Stimulated activated CD8-positive, alpha-beta memory T cell treated with anti-CD3 and anti-CD28 coated beads, Interleukin-12 subunit alpha, Interleukin-12 subunit beta, amount 100 ng/mL, for 24 hours (primary cell): ENCODE data around the gene PLEKHG3.

ENCODE experiments used
- DNase-seq: peaks from one replicate; pipeline ENCODE4 v3.0.0-alpha.2; 2020; ENCODE audit errors: extremely low read depth

Gene PLEKHG3

DNA sequence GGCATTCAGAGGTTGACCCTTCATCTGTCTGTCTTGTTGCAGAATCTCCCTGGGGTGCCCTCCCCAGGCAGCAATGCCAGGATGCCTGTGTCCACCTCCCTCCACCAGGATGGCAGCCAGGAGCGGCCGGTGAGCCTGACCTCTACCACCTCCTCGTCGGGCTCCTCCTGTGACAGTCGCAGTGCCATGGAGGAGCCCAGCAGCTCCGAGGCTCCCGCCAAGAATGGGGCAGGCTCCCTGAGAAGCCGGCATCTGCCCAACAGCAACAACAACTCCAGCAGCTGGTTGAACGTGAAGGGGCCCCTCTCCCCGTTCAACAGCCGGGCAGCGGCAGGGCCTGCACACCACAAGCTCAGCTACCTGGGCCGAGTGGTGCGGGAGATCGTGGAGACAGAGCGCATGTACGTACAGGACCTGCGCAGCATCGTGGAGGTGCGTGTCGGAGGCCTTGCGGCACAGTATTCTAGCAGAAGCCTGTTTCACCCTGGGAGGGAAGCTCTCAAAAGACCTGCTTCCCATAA is 23.4 kb downstream of the PLEKHG3 start:
- no peak for DNase-seq

GRCh38 chr14:64728106-64728505 is 23.9 kb downstream of the PLEKHG3 start:
- no peak for DNase-seq

GRCh38 chr14:64728856-64729255 is 24.6 kb downstream of the PLEKHG3 start:
- DNase-seq, result no peak

DNA sequence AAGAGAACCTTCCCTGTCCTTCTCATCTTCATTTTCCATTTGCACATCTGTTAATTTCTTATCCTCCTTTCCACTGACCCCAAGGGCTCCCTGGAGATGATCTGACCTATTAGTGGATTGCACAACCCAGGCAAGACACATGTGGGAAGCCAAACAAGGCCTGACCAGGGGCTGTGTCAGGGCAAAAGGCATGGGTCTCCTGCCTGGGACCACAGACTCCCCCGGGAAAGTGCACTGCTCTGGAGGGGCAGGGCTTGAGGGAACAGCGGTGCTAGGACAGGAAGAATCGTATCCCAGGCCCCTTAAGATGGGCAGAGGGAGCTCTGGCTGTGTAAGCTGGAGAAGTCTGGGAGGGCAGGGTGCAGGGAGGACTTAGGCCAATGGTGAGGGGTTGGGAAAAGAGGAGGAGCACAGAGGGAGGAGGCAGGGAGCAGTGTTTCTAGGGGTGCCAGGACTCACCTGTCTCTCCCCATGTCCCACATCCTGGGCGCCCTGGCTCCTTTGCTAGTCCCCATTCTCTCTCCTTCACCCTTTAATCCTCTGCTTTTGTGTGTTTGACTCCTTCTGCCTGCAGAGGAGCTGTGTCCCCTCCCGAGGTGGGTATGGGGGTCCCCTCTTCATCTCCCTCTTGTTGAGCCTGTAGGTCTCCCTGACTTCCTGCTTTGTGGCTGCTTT is 25.3 kb downstream of the PLEKHG3 start:
- DNase-seq, result no peak

DNA sequence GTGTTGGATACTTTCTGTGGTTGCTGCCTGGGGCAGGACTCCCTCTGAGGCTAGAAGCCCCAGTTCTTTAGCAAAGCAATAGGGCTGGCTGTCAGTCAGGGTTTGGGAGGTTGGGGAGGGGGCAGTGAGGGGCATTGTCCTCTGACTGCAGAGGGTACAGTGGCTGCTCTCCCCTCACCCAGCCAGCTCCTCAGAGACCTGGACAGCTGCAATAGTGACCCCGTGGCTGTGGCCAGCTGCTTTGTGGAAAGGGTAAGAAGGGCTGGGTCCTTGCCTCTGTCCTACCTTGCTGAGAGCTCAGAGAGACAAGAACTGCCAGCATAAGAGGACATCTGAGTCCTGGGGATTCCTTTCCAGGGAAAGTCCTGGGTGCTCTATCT is 25.8 kb downstream of the PLEKHG3 start:
- no peak for DNase-seq

DNA sequence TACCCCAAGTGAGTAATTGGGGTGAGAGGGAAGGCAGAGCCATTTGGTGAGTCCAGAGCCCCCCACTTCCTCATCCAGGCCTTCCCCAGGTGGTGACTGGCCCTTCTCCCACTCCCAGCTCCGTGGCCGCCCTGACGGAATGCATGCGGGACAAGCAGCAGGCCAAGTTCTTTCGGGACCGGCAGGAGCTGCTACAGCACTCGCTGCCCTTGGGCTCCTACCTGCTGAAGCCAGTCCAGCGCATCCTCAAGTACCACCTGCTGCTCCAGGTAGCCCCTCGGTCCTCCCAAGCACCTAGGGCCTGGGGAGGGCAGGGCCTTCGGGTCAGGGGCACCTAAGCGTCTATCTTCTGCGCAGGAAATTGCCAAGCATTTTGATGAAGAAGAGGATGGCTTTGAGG is 26.5 kb downstream of the PLEKHG3 start:
- DNase-seq, result no peak

GRCh38 chr14:64731141-64731581 is 26.9 kb downstream of the PLEKHG3 start:
- DNase-seq, result no peak

DNA sequence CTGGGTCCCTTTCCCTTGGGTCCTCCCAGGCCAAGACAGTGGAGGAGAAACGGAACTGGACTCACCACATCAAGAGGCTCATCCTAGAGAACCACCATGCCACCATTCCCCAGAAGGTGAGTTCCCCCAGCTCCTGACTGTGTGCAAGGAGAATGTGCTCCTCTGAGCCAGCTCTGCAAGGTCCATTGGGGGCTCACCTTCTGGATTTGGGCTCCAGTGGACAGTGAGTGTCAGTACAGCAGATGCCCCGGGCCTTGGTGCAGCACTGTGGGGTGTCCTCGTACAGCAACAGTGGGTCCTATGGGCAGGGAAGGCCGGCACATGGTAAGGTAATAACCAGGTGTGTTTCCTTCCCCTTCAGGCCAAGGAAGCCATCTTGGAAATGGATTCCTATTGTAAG is 27.8 kb downstream of the PLEKHG3 start:
- DNase-seq, result no peak

DNA sequence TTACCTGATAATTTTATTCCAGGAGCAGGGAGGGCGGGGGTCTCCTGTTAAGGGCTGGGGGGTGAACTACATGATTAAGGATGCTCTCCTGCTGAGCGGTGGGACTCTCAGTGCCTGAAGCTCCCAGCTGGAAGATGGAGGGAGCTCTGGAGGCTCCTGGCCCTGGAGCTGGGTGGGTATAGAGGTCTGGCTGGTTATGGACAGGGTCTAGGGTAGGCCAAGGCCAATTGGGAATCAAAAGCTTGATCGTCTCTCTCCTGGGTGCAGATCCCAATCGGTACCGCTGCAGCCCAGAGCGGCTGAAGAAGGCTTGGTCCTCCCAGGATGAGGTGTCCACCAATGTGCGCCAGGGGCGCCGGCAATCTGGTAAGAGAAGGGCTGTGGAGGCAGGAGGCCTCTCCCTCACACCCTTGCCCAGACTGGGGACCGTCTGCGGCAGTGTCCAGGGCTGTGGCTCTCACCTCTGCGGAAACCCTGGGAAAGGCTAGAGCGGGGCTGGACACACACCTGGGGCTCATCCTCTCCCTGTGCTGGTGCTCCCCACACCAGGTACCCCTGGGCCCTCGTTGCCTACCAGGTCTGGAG is 28.4 kb downstream of the PLEKHG3 start:
- no peak for DNase-seq

- no peak for DNase-seq
Measured at GRCh38 chr14:64733321-64733720, 29.1 kb downstream of the PLEKHG3 start.

- no peak for DNase-seq
Measured at GRCh38 chr14:64733899-64734298, 29.7 kb downstream of the PLEKHG3 start.

GRCh38 chr14:64734990-64735389 is 30.8 kb downstream of the PLEKHG3 start:
- no peak for DNase-seq

- DNase-seq, result no peak
Measured at GRCh38 chr14:64736271-64737169, 32.3 kb downstream of the PLEKHG3 start.

- DNase-seq, result no peak
Measured at GRCh38 chr14:64737391-64738280, 33.4 kb downstream of the PLEKHG3 start.

DNA sequence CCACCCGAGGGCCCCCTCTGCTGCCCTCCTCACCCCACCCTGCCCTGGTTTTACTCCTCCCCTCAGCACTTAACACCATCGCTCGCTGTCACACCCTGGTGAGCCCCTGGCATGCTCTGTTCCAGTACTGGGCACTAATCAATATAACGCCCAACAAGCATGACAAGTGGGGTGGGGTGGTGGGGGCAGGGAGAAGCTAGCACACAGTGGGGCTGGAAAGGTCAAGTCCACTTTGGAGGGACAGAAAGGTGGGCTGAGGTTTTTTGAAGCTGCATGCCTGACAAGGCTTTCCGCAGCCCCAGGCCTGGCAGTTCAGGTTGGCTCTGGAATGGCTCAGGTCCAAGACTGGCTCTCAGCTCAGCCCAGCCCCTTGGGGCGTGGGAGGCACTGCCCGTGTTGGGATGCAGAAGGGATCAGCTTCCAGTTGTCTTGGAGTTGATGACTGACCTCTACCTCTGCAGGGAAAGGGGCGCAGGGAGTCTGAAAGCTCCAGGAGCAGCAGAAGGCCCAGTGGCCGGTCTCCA is 34.1 kb downstream of the PLEKHG3 start:
- DNase-seq, result no peak

- no peak for DNase-seq
Measured at GRCh38 chr14:64741200-64741599, 37.0 kb downstream of the PLEKHG3 start.

DNA sequence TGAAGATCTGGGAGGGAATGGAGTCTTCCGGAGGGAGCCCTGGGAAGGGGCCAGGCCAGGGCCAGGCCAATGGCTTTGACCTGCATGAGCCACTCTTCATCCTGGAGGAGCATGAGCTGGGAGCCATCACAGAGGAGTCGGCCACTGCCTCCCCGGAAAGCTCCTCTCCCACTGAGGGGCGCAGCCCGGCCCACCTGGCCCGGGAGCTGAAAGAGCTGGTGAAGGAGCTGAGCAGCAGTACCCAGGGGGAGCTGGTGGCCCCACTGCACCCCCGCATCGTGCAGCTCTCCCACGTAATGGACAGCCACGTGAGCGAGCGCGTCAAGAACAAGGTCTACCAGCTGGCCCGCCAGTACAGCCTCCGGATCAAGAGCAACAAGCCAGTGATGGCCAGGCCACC is 37.7 kb downstream of the PLEKHG3 start:
- no peak for DNase-seq

GRCh38 chr14:64743061-64743460 is 38.8 kb downstream of the PLEKHG3 start:
- no peak for DNase-seq

- no peak for DNase-seq
Measured at GRCh38 chr14:64745511-64746091, 41.4 kb downstream of the PLEKHG3 start.

DNA sequence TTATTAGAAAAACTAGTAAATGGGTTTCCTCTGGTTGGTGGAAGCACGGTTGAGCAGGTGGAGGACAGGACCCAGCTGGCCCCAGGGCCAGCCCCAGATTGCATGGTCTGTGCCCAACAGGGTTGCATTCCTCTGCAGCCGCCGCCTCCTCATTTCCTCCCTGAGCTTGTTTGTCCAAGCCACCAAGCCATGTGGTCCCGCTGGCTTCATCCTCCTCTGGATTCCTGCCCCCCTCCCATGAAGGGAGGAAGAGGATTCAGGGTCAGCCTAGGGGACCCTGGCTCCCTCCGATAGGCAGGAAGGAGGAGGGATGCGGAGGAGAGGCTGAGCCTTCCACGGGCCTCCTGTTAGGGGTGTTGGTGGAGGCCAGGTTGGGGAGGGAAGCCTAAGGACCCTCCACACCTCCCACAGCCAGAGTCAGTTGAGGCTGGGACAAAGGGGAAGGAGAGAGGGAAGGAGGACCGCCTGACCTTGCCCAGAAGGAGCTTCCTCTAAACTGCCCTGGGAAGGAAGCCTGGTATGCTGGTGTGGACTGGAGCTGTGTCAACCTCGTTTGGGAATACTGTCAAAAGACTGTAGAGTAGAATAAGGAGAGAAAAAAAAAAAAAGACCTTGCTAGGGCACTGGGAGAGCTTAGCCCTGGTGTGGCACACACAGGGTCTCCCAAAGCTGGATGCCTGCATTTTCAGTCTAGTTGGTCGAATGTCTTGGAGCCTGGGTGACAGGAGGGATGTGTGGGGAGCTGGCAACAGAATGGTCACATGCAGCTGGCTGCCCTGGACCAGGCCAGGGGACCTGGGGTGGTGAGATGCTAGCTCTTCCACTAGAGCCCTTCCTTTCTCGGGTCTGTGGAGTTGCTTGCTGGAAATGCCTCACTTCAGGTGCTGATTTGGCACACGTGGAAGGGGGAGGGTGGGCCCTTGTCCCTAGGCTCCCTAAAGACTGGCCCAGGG is 42.4 kb downstream of the PLEKHG3 start:
- DNase-seq, result no peak
